Suppressor macrophage treated with lipopolysaccharide for 4 hours (primary cell): ENCODE measurements around the gene DYSF.

Experiments
- DNase-seq: peaks from one replicate; pipeline ENCODE4 v3.0.0-alpha.2; 2020

DYSF gene

GRCh38 chr2:71457123-71457915 lies 4.0 kb downstream of the DYSF start:
- DNase-seq: no peak

- DNase-seq: no peak
Observed at GRCh38 chr2:71457923-71458322, 4.6 kb downstream of the DYSF start.

GRCh38 chr2:71458413-71459083 lies 5.2 kb downstream of the DYSF start:
- DNase-seq: peak; percentile 36

- no peak for DNase-seq
Observed at GRCh38 chr2:71459084-71459431, 5.7 kb downstream of the DYSF start.

GRCh38 chr2:71460056-71460455 lies 6.7 kb downstream of the DYSF start:
- no peak for DNase-seq

GRCh38 chr2:71460595-71461303 lies 7.4 kb downstream of the DYSF start:
- DNase-seq: peak; percentile 65

- DNase-seq: no peak
Observed at GRCh38 chr2:71461304-71461671, 7.9 kb downstream of the DYSF start.

- no peak for DNase-seq
Observed at GRCh38 chr2:71462056-71462605, 8.8 kb downstream of the DYSF start.

- no peak for DNase-seq
Observed at GRCh38 chr2:71462641-71463341, 9.4 kb downstream of the DYSF start.

GRCh38 chr2:71463342-71463654 lies 9.9 kb downstream of the DYSF start:
- no peak for DNase-seq

- no peak for DNase-seq
Observed at GRCh38 chr2:71464389-71464788, 11.0 kb downstream of the DYSF start.

- no peak for DNase-seq
Observed at GRCh38 chr2:71465356-71465755, 12.0 kb downstream of the DYSF start.

- DNase-seq: no peak
Observed at GRCh38 chr2:71465961-71466300, 12.6 kb downstream of the DYSF start.

- peak; percentile 41 for DNase-seq
Observed at GRCh38 chr2:71466301-71467179, 13.2 kb downstream of the DYSF start.

- DNase-seq: no peak
Observed at GRCh38 chr2:71467180-71467815, 13.9 kb downstream of the DYSF start.

GRCh38 chr2:71468279-71469015 lies 15.1 kb downstream of the DYSF start:
- no peak for DNase-seq

GRCh38 chr2:71469403-71470398 lies 16.3 kb downstream of the DYSF start:
- DNase-seq: no peak

GRCh38 chr2:71471276-71471675 lies 17.9 kb downstream of the DYSF start:
- DNase-seq: no peak

GRCh38 chr2:71472019-71472418 lies 18.7 kb downstream of the DYSF start:
- DNase-seq: no peak
